Omental fat pad (tissue), 4 donors: ENCODE measurements around the gene RINT1. TPM values are rescaled to one million over a fixed set of nuclear protein-coding genes. Genes with fewer than 3 reads are reported as not detected.

Source experiments
- ATAC-seq: fragments of 150-250 bp; one replicate; pipeline ENCODE4 v1.9.1; 2016; ENCODE audit warnings: mild to moderate bottlenecking, moderate library complexity; ENCODE audit not compliant: low FRiP score
- DNase-seq: peaks from one replicate; pipeline ENCODE4 v3.0.0-alpha.2; 2019; ENCODE audit warnings: low spot score
- total RNA-seq, 4 donors: library from RNA; depleted of rRNA; stranded (reverse); fragments of >200 nt; gene quantifications; one replicate each; pipeline ENCODE4 v1.1.0, GENCODE V29; 2016
- TF ChIP-seq, protein P1 (sequence below), 3 donors: fragments of 450-650 bp; IDR thresholded peaks; one replicate each; pipeline ENCODE4 v1.5.1; 2016 to 2017; ENCODE audit warnings: antibody characterized with exemption in 3 of 3, mild to moderate bottlenecking in 3 of 3, moderate library complexity in 2 of 3

Gene RINT1
- total RNA-seq, 4 donors from 2014 or later = 12.7 to 25.7 (median 14.8) TPM

GRCh38 chr7:105559926-105560325 lies 27.9 kb downstream of the RINT1 start:
- DNase-seq (no peak), ATAC-seq (no peak)
- TF ChIP-seq, protein P1, sequence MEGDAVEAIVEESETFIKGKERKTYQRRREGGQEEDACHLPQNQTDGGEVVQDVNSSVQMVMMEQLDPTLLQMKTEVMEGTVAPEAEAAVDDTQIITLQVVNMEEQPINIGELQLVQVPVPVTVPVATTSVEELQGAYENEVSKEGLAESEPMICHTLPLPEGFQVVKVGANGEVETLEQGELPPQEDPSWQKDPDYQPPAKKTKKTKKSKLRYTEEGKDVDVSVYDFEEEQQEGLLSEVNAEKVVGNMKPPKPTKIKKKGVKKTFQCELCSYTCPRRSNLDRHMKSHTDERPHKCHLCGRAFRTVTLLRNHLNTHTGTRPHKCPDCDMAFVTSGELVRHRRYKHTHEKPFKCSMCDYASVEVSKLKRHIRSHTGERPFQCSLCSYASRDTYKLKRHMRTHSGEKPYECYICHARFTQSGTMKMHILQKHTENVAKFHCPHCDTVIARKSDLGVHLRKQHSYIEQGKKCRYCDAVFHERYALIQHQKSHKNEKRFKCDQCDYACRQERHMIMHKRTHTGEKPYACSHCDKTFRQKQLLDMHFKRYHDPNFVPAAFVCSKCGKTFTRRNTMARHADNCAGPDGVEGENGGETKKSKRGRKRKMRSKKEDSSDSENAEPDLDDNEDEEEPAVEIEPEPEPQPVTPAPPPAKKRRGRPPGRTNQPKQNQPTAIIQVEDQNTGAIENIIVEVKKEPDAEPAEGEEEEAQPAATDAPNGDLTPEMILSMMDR (IDR thresholded peaks at IDR 0.05) = no peak

DNA sequence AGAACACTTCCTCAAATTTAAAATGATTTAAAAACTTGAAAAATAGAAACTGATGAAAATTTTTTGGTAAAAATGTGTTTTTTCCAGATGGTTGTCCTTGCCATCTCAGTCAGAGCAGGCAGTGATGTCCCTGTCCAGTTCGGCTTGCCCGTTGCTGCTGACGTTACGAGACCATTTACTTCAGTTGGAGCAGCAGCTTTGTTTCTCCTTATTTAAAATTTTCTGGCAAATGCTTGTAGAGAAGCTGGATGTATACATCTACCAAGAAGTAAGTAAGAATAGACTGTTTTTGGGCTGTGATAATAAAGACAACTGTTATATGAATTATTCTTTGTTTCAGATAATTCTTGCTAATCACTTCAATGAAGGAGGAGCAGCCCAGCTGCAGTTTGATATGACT lies 33.2 kb downstream of the RINT1 start:
- TF ChIP-seq, protein P1 (IDR thresholded peaks at IDR 0.05) = no peak
- no peak for ATAC-seq
- no peak for DNase-seq

DNA sequence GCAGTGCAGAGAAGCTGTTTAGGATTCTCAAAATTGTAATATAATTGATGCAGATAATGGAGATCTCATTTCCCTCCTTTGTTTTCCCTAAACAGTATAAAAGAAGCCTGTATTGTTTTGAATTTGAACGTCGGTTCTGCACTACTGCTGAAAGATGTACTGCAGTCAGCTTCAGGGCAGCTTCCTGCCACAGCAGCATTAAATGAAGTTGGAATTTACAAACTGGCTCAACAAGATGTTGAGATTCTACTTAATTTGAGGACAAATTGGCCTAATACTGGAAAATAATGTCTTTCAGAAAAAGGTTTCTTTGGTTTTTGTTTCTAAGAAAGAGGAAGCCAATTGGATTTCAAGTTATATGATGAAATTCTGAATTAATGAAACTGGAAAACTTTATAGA lies 35.0 kb downstream of the RINT1 start:
- ATAC-seq = no peak
- TF ChIP-seq, protein P1 (IDR thresholded peaks at IDR 0.05) = no peak
- no peak for DNase-seq

GRCh38 chr7:105567821-105568220 lies 35.8 kb downstream of the RINT1 start:
- TF ChIP-seq, protein P1 (IDR thresholded peaks at IDR 0.05) = no peak
- no peak for DNase-seq
- no peak for ATAC-seq

DNA sequence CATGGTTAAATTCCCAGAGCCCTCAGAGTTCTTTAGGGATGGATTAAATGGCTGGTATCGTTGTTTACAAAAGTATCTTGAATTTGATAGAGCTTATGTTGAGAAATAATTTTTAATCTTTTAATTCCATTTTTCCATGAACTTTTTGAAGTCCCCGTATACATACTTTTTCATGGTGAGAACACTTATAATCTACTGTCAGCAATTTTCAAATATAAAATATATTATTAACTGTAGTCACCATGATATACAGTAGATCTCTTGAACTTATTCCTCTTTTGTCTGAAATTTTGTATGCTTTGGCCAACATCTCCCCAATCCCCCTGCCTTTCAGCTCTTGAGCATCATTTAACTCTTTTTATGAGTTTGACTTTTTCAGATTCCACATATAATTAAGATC lies 39.9 kb downstream of the RINT1 start:
- ATAC-seq (no peak), DNase-seq (no peak)
- TF ChIP-seq, protein P1 (IDR thresholded peaks at IDR 0.05) = no peak

DNA sequence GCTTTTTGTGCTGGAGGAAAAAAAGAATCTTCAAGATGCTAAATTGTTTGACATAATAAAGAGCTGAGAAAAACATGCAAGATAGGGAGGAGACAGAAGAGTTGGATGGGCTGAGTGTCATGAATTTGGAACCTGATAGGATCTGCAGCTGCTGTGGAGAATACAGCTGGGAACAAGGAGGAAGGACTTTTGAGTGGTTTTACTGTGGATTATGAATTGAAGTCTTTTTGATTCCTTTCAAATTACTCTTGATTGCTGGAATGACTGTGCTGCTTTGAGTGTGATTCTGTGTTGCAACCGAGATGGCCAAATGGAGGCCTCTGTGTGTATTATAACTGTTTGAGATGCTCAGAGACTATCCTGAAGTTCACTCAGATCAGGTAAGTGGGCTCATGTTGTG lies 45.2 kb downstream of the RINT1 start:
- ATAC-seq (no peak), DNase-seq (no peak)
- TF ChIP-seq, protein P1 (IDR thresholded peaks at IDR 0.05) = no peak

DNA sequence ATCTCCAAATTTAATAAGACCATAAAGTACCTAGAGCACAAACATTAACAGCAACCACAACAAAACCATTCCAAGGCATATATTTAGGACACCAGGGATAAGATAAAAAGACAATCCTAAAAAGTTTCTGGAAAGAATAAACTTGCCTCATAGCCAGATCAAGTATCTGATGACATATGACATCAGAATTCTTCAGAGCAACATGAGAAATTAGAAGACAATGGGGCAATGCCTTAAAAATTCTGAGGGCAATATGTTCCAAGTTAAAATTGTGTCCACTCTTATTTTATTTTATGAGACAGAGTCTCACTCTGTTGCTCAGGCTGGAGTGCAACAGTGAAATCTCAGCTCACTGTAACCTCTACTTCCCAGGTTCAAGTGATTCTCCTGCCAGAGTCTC lies 46.5 kb downstream of the RINT1 start:
- ATAC-seq (no peak), DNase-seq (no peak)
- TF ChIP-seq, protein P1 (IDR thresholded peaks at IDR 0.05) = no peak
